Activated T-helper 9 cell treated with anti-CD3 and anti-CD28 coated beads, Interleukin-2, amount 50 U/mL, for 16 hours (primary cell): ENCODE data around the gene PCLO.
"Not testable (repeated sequence)": the region's sequence is repeated elsewhere in the genome, so short reads cannot be mapped to it uniquely, and the experiment has no call there.

Experiments used
- DNase-seq: peaks from one replicate; pipeline ENCODE4 v3.0.0-alpha.2; 2020; ENCODE audit warnings: low read depth

The PCLO gene

GRCh38 chr7:82736633-82737032 is 426.1 kb downstream of the PCLO start:
- no peak for DNase-seq

- no peak for DNase-seq
Measured at GRCh38 chr7:82732677-82733076, 430.0 kb downstream of the PCLO start.

- no peak for DNase-seq
Measured at GRCh38 chr7:82729172-82730030, 433.3 kb downstream of the PCLO start.

- DNase-seq: no peak
Measured at GRCh38 chr7:82726038-82726800, 436.5 kb downstream of the PCLO start.

- no peak for DNase-seq
Measured at GRCh38 chr7:82723411-82723810, 439.3 kb downstream of the PCLO start.

GRCh38 chr7:82722946-82723345 is 439.7 kb downstream of the PCLO start:
- DNase-seq: no peak

- no peak for DNase-seq
Measured at GRCh38 chr7:82715344-82715743, 447.3 kb downstream of the PCLO start.

- no peak for DNase-seq
Measured at GRCh38 chr7:82714883-82715282, 447.8 kb downstream of the PCLO start.

GRCh38 chr7:82713506-82713905 is 449.2 kb downstream of the PCLO start:
- DNase-seq: no peak

GRCh38 chr7:82706344-82706743 is 456.3 kb downstream of the PCLO start:
- DNase-seq: not testable (repeated sequence)

- no peak for DNase-seq
Measured at GRCh38 chr7:82705517-82706260, 457.0 kb downstream of the PCLO start.

GRCh38 chr7:82704121-82704520 is 458.6 kb downstream of the PCLO start:
- DNase-seq: no peak
